Measurements from ENCODE around the gene EIF3F.

Gene EIF3F

GRCh38 chr11:8036002-8036802 lies 49.1 kb downstream of the EIF3F start:
- no peak for DNase-seq (ENCODE audit: extremely low read depth in 1 of 2, low read depth in 1 of 2)

- no peak for DNase-seq (ENCODE audit: extremely low read depth in 1 of 2, low read depth in 1 of 2)
Measured at GRCh38 chr11:8036986-8037385, 49.8 kb downstream of the EIF3F start.

GRCh38 chr11:8038393-8038792 lies 51.3 kb downstream of the EIF3F start:
- no peak for DNase-seq (ENCODE audit: extremely low read depth in 1 of 2, low read depth in 1 of 2)

GRCh38 chr11:8038811-8039529 lies 51.8 kb downstream of the EIF3F start:
- DNase-seq (ENCODE audit: extremely low read depth in 1 of 2, low read depth in 1 of 2), result no peak

GRCh38 chr11:8039530-8040260 lies 52.6 kb downstream of the EIF3F start:
- DNase-seq (ENCODE audit: extremely low read depth in 1 of 2, low read depth in 1 of 2), result no peak

GRCh38 chr11:8040261-8040920 lies 53.3 kb downstream of the EIF3F start:
- DNase-seq (ENCODE audit: extremely low read depth in 1 of 2, low read depth in 1 of 2), result no peak

- DNase-seq (ENCODE audit: extremely low read depth in 1 of 2, low read depth in 1 of 2), result no peak
Measured at GRCh38 chr11:8040921-8041285, 53.8 kb downstream of the EIF3F start.

GRCh38 chr11:8041576-8041975 lies 54.4 kb downstream of the EIF3F start:
- DNase-seq (ENCODE audit: extremely low read depth in 1 of 2, low read depth in 1 of 2), result no peak

- no peak for DNase-seq (ENCODE audit: extremely low read depth in 1 of 2, low read depth in 1 of 2)
Measured at GRCh38 chr11:8043756-8044155, 56.6 kb downstream of the EIF3F start.

- DNase-seq (ENCODE audit: extremely low read depth in 1 of 2, low read depth in 1 of 2), result no peak
Measured at GRCh38 chr11:8045839-8046238, 58.7 kb downstream of the EIF3F start.

- DNase-seq (ENCODE audit: extremely low read depth in 1 of 2, low read depth in 1 of 2), result no peak
Measured at GRCh38 chr11:8047382-8047781, 60.2 kb downstream of the EIF3F start.

- no peak for DNase-seq (ENCODE audit: extremely low read depth in 1 of 2, low read depth in 1 of 2)
Measured at GRCh38 chr11:8049084-8049483, 61.9 kb downstream of the EIF3F start.
